ENCODE results near the gene ATP2A3. TPM values are rescaled to one million over a fixed set of nuclear protein-coding genes. Genes with fewer than 3 reads are reported as not detected.

The ATP2A3 gene
- total and polyA plus RNA-seq, 10 donors: 103 to 240 (median 194) TPM

DNA sequence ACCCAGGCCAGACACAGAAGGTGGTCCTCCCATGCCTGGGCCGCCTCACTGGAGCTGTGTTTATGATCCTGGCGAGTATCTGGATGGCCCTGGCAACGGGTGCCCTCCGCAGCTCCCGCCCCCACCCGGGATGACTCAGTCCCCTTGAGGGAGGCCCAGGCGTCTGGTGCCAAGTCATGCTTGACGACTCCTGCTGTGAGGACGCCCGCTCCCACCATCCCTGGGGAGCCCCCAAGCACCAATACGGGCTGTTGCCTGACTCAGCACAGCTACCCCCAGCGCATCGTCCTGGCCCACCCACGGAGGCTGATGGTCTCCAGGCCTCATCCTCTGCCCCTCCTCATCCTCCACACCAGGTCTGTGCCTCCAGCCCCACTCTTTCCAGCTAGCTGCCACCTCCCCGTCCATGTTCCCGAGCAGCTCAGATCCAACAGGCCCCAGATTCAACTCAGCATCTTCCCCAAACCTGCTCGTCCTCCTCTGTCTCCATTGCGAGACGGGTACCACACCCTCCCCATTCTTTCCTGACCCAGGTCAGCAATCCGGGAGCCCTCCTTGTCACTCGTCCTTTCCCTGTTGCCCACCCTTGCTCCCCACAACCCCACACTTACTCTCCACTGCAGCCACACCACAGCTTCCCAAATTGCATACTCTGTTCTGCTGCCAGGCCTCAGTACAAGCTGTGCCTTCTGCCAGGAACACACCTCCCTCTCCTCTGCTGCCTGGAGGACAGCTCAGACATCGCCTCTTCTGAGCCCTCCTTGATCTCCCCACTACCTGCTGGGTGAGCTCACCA lies 74.0 kb downstream of the ATP2A3 start:
- H3K27ac ChIP-seq: no peak overlapping the region
- TF ChIP-seq CTCF (IDR thresholded peaks at IDR 0.05 in 8 of 11, conservative IDR thresholded peaks at IDR 0.05 in 3 of 11) (no peak), POLR2AphosphoS5 (IDR thresholded peaks at IDR 0.05) (no peak), POLR2A (IDR thresholded peaks at IDR 0.05) (no peak)
- DNase-seq: no peak

DNA sequence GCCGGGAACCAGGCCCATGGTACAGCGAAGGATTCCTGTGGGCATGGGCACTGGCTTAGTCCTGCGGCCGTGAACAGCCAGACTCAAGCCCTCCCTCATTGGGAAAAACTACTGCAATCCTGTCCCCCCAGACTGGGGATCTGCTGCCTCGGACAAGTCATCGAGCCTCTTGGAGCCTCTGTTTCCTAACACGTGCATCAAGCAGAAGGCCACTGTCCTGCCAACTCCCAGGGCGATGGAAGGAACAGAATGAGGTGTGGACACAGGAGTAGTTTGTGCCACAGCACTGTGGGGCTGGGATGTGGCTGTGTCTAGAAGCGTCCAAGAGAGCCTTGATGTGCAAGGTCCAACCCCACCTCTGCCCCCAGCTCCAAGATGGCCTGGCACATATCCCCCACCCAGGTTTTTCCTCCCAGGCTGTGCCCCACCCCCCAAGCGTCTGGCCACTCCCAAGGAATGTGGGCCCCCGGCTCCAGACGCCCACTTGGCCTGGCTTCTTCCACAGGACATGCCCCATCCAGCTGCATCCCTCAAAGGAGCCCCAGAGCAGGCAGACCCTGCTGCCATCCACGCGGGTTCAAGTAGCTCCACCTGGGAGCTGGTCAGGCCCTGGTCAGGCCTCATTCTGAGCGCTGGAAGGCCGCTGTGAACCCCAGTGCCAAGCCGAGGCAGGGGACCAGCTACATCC lies 74.8 kb downstream of the ATP2A3 start:
- Histone ChIP-seq H3K36me3 (peaks cover 0 to 12% (median 0%) of the 10 kb centered on the region in 6 donors), H3K27ac (no peak overlapping the region), H3K9me3 (no peaks in the 10 kb centered on the region), H3K27me3 (replicated peaks in 1 of 7) (no peaks in the 10 kb centered on the region), H3K4me3 (no peak overlapping the region), H3K4me1 (peaks cover 26 to 91% (median 60%) of the 10 kb centered on the region in 6 donors)
- no peak for TF ChIP-seq POLR2A (IDR thresholded peaks at IDR 0.05)
- no peak for TF ChIP-seq CTCF (IDR thresholded peaks at IDR 0.05 in 8 of 11, conservative IDR thresholded peaks at IDR 0.05 in 3 of 11)
- no peak for TF ChIP-seq POLR2AphosphoS5 (IDR thresholded peaks at IDR 0.05)
- WGBS, 5 donors: 90 to 94% (median 92%) methylated on average over 12 to 17 of the region's 17 CpGs
- intact Hi-C loops (cut with DNase I; ENCODE audit: low total_unique reads): no loop called here
- no peak for DNase-seq

More for the DNA sequence above, 74.0 kb downstream of the ATP2A3 start:
- Histone ChIP-seq H3K27me3 (replicated peaks in 1 of 7) (no peaks in the 10 kb centered on the region), H3K4me1 (peaks cover 33 to 97% (median 68%) of the 10 kb centered on the region in 6 donors), H3K9me3 (no peaks in the 10 kb centered on the region), H3K36me3 (peaks cover 0 to 4% (median 0%) of the 10 kb centered on the region in 6 donors), H3K4me3 (no peak overlapping the region)
- whole genome bisulfite sequencing, 5 donors: 76 to 80% (median 78%) methylated on average over 17 to 22 of the region's 22 CpGs
- intact Hi-C loops (cut with DNase I; ENCODE audit: low total_unique reads): no loop called here

GRCh38 chr17:3888343-3889171 lies 75.7 kb downstream of the ATP2A3 start:
- H3K4me3 ChIP-seq: no peak overlapping the region
- no peak for TF ChIP-seq POLR2A (IDR thresholded peaks at IDR 0.05)
- no peak for TF ChIP-seq CTCF (IDR thresholded peaks at IDR 0.05 in 8 of 11, conservative IDR thresholded peaks at IDR 0.05 in 3 of 11)
- no peak for TF ChIP-seq POLR2AphosphoS5 (IDR thresholded peaks at IDR 0.05)
- peaks cover 17 to 82% (median 51%) of the 10 kb centered on the region in 6 donors for H3K4me1 ChIP-seq
- no peaks in the 10 kb centered on the region for H3K27me3 ChIP-seq (replicated peaks in 1 of 7)
- H3K9me3 ChIP-seq: no peaks in the 10 kb centered on the region
- 81 to 93% (median 86%) methylated on average over 45 to 50 of the region's 50 CpGs for WGBS, 5 donors
- H3K27ac ChIP-seq: peak overlapping the region in 3 of 8 donors; percentile 89 to 95 (median 89)
- intact Hi-C loops (cut with DNase I; ENCODE audit: low total_unique reads): no loop called here
- DNase-seq: no peak
- peaks cover 0 to 22% (median 0%) of the 10 kb centered on the region in 6 donors for H3K36me3 ChIP-seq
